Measurements from ENCODE around the gene GFPT2.
"Not testable (repeated sequence)": the region's sequence is repeated elsewhere in the genome, so short reads cannot be mapped to it uniquely, and the experiment has no call there.

The GFPT2 gene

GRCh38 chr5:180303226-180304015, 49.7 kb downstream of the GFPT2 start:
- DNase-seq = no peak

GRCh38 chr5:180302256-180302655, 50.9 kb downstream of the GFPT2 start:
- DNase-seq = no peak

- DNase-seq = no peak
Measured at GRCh38 chr5:180301253-180301652, 51.9 kb downstream of the GFPT2 start.

- DNase-seq = no peak
Measured at GRCh38 chr5:180299526-180299925, 53.6 kb downstream of the GFPT2 start.

GRCh38 chr5:180299014-180299413, 54.1 kb downstream of the GFPT2 start:
- not testable (repeated sequence) for DNase-seq

- DNase-seq = no peak
Measured at GRCh38 chr5:180297587-180298282, 55.4 kb downstream of the GFPT2 start.

- no peak for DNase-seq
Measured at GRCh38 chr5:180296771-180297170, 56.4 kb downstream of the GFPT2 start.

- DNase-seq = no peak
Measured at GRCh38 chr5:180294913-180295555, 58.1 kb downstream of the GFPT2 start.

GRCh38 chr5:180294411-180294810, 58.7 kb downstream of the GFPT2 start:
- DNase-seq = no peak

- peak; percentile 82 for DNase-seq
Measured at GRCh38 chr5:180291943-180292831, 60.9 kb downstream of the GFPT2 start, which contains the start of gene MAPK9. Gene MAPK9 (minus strand): TSS chr5:180292083. CDS start chr5:180280561, 11,522 bp downstream.

- DNase-seq = no peak
Measured at GRCh38 chr5:180291234-180291940, 61.7 kb downstream of the GFPT2 start.

GRCh38 chr5:180290568-180291233, 62.4 kb downstream of the GFPT2 start:
- no peak for DNase-seq

GRCh38 chr5:180289966-180290365, 63.2 kb downstream of the GFPT2 start:
- no peak for DNase-seq

GRCh38 chr5:180289433-180289832, 63.7 kb downstream of the GFPT2 start:
- DNase-seq = no peak

- DNase-seq = no peak
Measured at GRCh38 chr5:180287868-180288267, 65.3 kb downstream of the GFPT2 start.

GRCh38 chr5:180287404-180287803, 65.7 kb downstream of the GFPT2 start:
- DNase-seq = no peak

- DNase-seq = no peak
Measured at GRCh38 chr5:180284149-180284548, 69.0 kb downstream of the GFPT2 start.

- no peak for DNase-seq
Measured at GRCh38 chr5:180283026-180283615, 70.0 kb downstream of the GFPT2 start.

GRCh38 chr5:180282281-180282680, 70.9 kb downstream of the GFPT2 start:
- no peak for DNase-seq

GRCh38 chr5:180281706-180282105, 71.4 kb downstream of the GFPT2 start:
- DNase-seq = no peak

GRCh38 chr5:180274695-180275094, 78.4 kb downstream of the GFPT2 start:
- no peak for DNase-seq
